ENCODE measurements around the gene CISH.

DNA sequence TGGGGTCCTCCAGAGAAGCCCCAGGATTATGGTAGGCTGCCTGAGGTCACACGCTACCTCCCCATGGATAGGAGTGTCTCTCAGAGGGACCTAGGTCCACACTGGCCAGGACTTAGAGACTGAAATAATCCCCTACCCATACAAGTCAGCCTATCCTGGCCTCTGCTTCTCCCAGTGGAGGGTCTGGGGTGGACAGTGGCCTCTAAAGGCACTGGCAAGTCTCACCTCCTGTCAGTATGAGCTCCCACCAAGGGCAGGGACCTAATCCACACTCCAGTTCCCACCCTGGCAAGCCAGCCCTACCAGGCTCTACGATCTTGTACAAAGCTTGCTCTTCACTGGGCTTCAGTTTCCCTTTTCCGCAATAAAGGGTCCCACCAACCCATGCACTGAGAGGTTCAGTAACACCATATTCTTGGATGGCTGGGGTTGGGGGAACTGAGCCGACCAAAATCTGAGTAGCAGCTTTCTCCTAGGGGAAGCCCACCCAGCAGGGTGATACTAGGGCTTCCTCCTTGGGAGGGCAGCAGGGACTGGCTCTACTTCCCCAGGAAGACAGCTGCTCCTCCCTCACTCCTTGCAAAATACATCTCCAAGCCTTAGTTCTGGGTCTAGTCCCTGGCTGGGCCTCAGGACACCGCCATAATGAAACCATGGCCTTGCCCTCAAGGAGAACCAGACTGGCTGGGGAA lies 2.4 kb downstream of the CISH start:
- TF ChIP-seq, protein P1, sequence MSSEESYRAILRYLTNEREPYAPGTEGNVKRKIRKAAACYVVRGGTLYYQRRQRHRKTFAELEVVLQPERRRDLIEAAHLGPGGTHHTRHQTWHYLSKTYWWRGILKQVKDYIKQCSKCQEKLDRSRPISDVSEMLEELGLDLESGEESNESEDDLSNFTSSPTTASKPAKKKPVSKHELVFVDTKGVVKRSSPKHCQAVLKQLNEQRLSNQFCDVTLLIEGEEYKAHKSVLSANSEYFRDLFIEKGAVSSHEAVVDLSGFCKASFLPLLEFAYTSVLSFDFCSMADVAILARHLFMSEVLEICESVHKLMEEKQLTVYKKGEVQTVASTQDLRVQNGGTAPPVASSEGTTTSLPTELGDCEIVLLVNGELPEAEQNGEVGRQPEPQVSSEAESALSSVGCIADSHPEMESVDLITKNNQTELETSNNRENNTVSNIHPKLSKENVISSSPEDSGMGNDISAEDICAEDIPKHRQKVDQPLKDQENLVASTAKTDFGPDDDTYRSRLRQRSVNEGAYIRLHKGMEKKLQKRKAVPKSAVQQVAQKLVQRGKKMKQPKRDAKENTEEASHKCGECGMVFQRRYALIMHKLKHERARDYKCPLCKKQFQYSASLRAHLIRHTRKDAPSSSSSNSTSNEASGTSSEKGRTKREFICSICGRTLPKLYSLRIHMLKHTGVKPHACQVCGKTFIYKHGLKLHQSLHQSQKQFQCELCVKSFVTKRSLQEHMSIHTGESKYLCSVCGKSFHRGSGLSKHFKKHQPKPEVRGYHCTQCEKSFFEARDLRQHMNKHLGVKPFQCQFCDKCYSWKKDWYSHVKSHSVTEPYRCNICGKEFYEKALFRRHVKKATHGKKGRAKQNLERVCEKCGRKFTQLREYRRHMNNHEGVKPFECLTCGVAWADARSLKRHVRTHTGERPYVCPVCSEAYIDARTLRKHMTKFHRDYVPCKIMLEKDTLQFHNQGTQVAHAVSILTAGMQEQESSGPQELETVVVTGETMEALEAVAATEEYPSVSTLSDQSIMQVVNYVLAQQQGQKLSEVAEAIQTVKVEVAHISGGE (CRISPR knock-in tag; IDR thresholded peaks at IDR 0.05), result no peak
- TF ChIP-seq ZNF507 (tag; conservative IDR thresholded peaks at IDR 0.05) (no peak), BHLHE40 (IDR thresholded peaks at IDR 0.05; ENCODE audit: low read length) (no peak), ZFX (CRISPR knock-in tag; IDR thresholded peaks at IDR 0.05) (no peak)
- TF ChIP-seq, protein P2, sequence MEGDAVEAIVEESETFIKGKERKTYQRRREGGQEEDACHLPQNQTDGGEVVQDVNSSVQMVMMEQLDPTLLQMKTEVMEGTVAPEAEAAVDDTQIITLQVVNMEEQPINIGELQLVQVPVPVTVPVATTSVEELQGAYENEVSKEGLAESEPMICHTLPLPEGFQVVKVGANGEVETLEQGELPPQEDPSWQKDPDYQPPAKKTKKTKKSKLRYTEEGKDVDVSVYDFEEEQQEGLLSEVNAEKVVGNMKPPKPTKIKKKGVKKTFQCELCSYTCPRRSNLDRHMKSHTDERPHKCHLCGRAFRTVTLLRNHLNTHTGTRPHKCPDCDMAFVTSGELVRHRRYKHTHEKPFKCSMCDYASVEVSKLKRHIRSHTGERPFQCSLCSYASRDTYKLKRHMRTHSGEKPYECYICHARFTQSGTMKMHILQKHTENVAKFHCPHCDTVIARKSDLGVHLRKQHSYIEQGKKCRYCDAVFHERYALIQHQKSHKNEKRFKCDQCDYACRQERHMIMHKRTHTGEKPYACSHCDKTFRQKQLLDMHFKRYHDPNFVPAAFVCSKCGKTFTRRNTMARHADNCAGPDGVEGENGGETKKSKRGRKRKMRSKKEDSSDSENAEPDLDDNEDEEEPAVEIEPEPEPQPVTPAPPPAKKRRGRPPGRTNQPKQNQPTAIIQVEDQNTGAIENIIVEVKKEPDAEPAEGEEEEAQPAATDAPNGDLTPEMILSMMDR (IDR thresholded peaks at IDR 0.05 in 2 of 3, conservative IDR thresholded peaks at IDR 0.05 in 1 of 3; ENCODE audit: insufficient read depth in 2 of 3, low read depth in 1 of 3, low read length in 3 of 3), result no peak

All from K562 (cell line).